LNCaP clone FGC (cell line): ENCODE measurements around the gene ZNF844.
"Not testable (repeated sequence)": the region's sequence is repeated elsewhere in the genome, so short reads cannot be mapped to it uniquely, and the experiment has no call there.

Source experiments
- DNase-seq: peaks from one replicate; pipeline ENCODE4 v3.0.0-alpha.2; 2011; ENCODE audit warnings: low read depth
- H3K4me3 ChIP-seq: 2 replicates; pipeline ENCODE4 v1.5.1; 2011; ENCODE audit warnings: mild to moderate bottlenecking, low read depth, low read length, control low read depth
- TF ChIP-seq, protein P1 (sequence below): IDR thresholded peaks from 2 replicates; pipeline ENCODE4 v1.5.1; 2012; ENCODE audit warnings: mild to moderate bottlenecking; ENCODE audit not compliant: control insufficient read depth, insufficient read depth; ENCODE audit errors: extremely low read depth

ZNF844 gene

GRCh38 chr19:12077375-12077774, 12.8 kb downstream of the ZNF844 start:
- TF ChIP-seq, protein P1, sequence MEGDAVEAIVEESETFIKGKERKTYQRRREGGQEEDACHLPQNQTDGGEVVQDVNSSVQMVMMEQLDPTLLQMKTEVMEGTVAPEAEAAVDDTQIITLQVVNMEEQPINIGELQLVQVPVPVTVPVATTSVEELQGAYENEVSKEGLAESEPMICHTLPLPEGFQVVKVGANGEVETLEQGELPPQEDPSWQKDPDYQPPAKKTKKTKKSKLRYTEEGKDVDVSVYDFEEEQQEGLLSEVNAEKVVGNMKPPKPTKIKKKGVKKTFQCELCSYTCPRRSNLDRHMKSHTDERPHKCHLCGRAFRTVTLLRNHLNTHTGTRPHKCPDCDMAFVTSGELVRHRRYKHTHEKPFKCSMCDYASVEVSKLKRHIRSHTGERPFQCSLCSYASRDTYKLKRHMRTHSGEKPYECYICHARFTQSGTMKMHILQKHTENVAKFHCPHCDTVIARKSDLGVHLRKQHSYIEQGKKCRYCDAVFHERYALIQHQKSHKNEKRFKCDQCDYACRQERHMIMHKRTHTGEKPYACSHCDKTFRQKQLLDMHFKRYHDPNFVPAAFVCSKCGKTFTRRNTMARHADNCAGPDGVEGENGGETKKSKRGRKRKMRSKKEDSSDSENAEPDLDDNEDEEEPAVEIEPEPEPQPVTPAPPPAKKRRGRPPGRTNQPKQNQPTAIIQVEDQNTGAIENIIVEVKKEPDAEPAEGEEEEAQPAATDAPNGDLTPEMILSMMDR: no peak
- no peak overlapping the region for H3K4me3 ChIP-seq
- no peak for DNase-seq

DNA sequence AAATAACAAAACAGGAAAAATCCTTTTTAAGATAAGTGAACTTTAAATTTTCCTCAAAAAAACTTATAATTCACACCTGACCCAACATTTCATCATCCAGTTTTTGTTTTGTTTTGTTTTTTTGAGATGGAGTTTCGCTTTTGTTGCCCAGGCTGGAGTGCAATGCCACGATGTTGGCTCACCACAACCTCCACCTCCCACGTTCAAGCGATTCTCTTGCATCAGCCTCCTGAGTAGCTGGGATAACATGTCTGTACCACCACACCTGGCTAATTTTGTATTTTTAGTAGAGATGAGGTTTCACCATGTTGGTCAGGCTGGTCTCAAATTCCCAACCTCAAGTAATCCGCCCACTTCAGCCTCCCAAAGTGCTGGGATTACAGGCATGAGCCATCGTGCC, 18.8 kb downstream of the ZNF844 start:
- DNase-seq: not testable (repeated sequence)

DNA sequence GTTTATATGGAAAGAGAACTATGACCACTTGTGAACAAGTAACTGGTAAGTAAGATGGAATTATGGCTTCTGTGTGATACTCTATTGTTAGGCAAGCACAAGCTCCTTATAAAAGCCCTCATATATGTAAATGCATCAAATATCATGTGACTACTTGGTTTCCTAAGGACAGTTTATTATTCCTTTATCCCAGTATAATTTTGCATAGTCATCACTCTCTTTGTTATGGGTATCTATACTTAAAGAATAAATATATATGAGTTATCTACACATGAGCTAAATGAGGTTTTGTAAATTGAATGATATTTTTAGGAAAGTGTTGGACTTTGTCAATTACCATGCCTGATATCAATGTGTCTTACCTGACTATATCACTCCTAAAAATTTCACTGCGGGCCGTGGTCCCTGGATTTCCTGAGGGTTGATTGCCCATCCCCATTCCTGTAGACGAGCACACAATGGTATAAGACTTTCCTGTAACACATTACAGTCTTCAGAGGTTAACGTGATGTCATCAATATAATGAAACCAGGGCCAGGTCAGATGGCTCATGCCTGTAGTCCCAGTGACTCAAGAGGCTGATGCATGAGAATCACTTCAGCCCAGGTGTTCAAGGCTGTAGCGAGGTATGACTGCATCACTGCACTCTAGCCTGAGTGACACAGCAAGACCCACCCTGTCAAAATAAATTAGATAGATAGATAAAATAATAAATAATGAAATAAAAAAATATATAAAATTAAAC, 20.7 kb downstream of the ZNF844 start:
- H3K4me3 ChIP-seq: no peak overlapping the region
- TF ChIP-seq, protein P1: no peak
- no peak for DNase-seq

More for the DNA sequence above, 18.8 kb downstream of the ZNF844 start:
- not testable (repeated sequence) for H3K4me3 ChIP-seq

DNA sequence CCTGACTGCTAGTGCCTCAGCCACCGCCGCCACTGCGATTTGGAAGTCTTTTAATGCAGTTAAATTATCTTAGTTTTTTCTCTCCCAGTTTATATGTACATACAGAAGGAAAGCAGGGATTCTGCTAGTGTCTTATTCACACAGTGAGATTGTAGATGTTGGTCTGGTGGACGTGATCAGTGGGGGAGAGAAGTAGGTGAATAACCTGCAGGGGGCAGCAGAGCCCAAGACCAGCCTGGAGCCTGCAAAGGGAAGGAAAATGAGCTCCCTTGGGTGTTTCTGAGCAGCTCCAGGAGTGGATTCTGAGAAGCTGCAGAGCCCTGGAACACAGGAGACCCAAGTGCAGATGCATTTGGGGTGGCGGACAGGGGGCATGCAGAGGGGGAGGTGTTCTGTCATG, 26.3 kb downstream of the ZNF844 start:
- H3K4me3 ChIP-seq: no peak overlapping the region

GRCh38 chr19:12092065-12092867, 27.7 kb downstream of the ZNF844 start:
- TF ChIP-seq, protein P1: no peak
- peak overlapping the region; percentile 3; the same call in 1 of the 2 replicates for H3K4me3 ChIP-seq
- no peak for DNase-seq

More for the DNA sequence above, 26.3 kb downstream of the ZNF844 start:
- DNase-seq: no peak
- TF ChIP-seq, protein P1: peak; percentile 41

GRCh38 chr19:12092956-12093355, 28.4 kb downstream of the ZNF844 start:
- DNase-seq: no peak
- TF ChIP-seq, protein P1: no peak
- H3K4me3 ChIP-seq: no peak overlapping the region

GRCh38 chr19:12093777-12094176, 29.2 kb downstream of the ZNF844 start:
- DNase-seq: no peak
- TF ChIP-seq, protein P1: no peak
- H3K4me3 ChIP-seq: no peak overlapping the region
